Fibroblast of the aortic adventitia (primary cell): Measurements from ENCODE around the gene SLC8A3. TPM values are rescaled to one million over a fixed set of nuclear protein-coding genes. Genes with fewer than 3 reads are reported as not detected.

Source experiments
- DNase-seq: peaks from one replicate; pipeline ENCODE4 v3.0.0-alpha.2; 2010; ENCODE audit warnings: low read depth
- H3K4me3 ChIP-seq: 2 replicates; pipeline ENCODE4 v1.5.1; 2011; ENCODE audit warnings: low read depth, mild to moderate bottlenecking, control low read depth, low read length, moderate library complexity
- total RNA-seq: library from RNA; depleted of rRNA; stranded (reverse); fragments of >200 nt; gene quantifications from 2 replicates; pipeline ENCODE4 v1.2.3, GENCODE V29; 2012; ENCODE audit warnings: low replicate concordance
- TF ChIP-seq, protein P1 (sequence below): IDR thresholded peaks from 2 replicates; pipeline ENCODE4 v1.5.1; 2011; ENCODE audit warnings: mild to moderate bottlenecking, low read length, control low read depth, inconsistent platforms; ENCODE audit not compliant: insufficient read depth

SLC8A3 gene
- total RNA-seq, 1 donor, result not detected

DNA sequence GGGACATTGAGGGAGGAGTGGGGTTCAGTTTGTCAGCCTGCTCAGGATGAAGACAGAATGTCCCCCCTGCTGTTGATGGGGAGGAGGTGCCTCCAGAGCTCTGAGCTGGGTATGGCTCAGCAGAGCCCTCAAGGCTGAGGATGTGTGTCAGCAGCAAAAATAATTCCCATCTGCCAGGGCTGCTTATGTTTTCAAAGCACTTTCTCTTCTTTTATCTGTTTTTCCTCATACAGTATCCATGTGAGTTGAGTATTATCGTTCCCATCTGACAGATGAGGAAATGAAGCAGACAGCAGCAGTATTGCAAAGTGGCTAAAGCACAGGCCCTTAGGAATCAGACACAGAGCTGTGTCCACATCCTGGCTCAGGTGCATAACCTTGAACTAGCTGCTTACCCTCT is 94.1 kb downstream of the SLC8A3 start:
- DNase-seq, result no peak
- no peak overlapping the region for H3K4me3 ChIP-seq
- TF ChIP-seq, protein P1, sequence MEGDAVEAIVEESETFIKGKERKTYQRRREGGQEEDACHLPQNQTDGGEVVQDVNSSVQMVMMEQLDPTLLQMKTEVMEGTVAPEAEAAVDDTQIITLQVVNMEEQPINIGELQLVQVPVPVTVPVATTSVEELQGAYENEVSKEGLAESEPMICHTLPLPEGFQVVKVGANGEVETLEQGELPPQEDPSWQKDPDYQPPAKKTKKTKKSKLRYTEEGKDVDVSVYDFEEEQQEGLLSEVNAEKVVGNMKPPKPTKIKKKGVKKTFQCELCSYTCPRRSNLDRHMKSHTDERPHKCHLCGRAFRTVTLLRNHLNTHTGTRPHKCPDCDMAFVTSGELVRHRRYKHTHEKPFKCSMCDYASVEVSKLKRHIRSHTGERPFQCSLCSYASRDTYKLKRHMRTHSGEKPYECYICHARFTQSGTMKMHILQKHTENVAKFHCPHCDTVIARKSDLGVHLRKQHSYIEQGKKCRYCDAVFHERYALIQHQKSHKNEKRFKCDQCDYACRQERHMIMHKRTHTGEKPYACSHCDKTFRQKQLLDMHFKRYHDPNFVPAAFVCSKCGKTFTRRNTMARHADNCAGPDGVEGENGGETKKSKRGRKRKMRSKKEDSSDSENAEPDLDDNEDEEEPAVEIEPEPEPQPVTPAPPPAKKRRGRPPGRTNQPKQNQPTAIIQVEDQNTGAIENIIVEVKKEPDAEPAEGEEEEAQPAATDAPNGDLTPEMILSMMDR, result no peak

DNA sequence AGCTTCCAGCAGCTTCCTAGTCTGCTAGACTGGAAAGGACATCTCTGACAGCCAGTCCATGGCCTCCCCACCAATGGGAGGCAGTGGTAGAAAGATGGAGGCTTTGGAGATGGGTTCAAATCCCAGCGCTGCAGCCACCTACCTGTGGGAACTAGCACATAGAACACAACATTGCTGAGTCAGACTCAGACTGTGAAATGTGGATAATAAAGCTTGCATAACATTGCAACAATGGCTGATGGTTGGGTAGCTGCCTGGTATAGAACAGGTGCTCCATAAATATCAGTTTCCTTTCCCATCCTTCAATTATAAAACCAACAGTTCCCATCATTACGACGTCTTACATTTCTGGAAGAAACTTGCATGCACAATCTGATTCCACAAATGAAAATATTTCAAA is 94.6 kb downstream of the SLC8A3 start:
- H3K4me3 ChIP-seq, result no peak overlapping the region
- DNase-seq, result no peak
- TF ChIP-seq, protein P1, result no peak

DNA sequence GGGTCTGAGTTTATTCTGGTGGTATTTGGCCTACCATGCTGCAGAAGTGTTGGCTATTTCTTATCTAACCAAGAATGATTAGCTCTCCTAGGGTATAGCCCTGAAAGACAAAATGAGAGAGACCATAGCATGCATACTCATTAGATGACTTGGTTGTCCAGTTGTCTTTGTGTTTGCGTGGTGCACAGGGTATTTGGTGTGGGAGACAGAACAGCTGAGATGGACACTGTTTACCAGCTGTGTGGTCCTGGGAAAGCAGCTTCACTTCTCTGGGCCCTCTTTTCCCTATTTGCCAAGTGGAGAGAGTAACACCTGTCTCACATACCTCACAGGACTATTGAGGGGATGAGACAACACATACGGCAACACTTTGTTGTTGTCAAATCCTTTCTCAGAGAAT is 95.6 kb downstream of the SLC8A3 start:
- TF ChIP-seq, protein P1, result no peak
- no peak for DNase-seq

DNA sequence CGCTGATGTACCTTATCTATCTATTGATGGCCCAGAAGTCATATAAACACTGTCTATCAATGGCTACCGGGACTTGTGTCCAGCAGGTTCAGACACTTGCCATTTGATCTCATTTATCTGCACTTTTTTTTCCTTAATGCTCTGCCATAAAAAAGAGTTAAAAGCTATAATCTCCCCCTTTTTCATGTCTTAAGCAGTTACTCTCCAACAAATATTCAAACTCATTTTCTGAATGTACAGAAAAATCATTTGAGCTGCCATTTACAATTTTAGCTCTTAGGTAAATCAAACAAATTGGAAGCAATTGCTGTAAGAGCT is 101.4 kb downstream of the SLC8A3 start:
- no peak for DNase-seq
- TF ChIP-seq, protein P1, result no peak
- H3K4me3 ChIP-seq, result no peak overlapping the region

More for the DNA sequence above, 95.6 kb downstream of the SLC8A3 start:
- H3K4me3 ChIP-seq, result no peak overlapping the region

DNA sequence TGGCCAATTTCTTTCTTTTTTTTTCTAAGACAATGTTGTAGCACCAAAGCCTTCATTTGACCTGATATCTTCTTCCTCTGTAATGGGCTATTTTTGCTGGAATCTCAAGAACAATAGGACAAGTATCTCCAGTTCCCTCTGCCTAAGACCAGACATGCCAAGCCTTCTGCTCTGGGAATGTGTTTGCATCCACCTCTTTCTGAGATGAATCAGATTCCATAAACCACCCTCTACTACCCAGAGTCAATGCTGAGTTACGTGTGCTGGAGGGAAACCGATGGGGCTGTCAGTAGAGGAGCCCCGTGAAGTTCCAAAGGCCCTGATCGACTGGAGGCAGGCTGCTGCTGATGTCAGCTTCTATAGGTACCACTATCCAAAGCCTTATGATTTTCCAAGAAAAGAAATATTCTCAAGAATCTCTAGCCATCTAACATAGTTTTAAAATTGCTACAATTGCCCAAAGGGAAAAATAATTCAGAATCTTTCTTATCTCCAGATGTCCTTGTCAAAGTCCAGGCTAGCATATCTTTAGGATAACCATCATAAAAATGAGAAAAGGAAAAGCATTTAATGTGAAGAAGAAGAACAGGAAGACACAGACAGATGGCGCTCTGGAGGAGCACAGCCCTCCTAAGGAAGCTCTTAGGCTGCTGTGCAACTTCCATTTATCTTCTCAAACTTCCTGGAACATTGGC is 101.9 kb downstream of the SLC8A3 start:
- TF ChIP-seq, protein P1, result peak; percentile 65
- no peak overlapping the region for H3K4me3 ChIP-seq
- peak; percentile 65 for DNase-seq

DNA sequence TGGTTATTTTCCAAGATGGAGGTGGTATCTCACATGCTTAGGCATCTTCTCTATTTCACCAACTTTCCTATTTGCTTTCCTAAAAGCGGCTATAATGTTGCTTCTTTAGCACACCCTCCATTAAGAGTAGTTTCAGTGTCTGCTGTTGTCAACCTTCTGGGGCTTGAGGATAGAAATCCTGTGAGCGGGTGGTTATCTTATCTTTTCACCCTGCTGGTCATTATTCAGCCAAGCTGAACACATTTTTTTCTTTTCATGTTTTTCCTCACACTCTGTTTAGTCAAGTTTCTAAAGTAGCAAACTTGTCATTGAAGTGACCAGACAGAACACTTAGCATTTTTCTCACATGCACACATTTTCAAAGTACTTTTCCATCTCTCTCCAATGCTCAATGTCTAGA is 104.5 kb downstream of the SLC8A3 start:
- no peak for DNase-seq
- H3K4me3 ChIP-seq, result no peak overlapping the region
- TF ChIP-seq, protein P1, result no peak

DNA sequence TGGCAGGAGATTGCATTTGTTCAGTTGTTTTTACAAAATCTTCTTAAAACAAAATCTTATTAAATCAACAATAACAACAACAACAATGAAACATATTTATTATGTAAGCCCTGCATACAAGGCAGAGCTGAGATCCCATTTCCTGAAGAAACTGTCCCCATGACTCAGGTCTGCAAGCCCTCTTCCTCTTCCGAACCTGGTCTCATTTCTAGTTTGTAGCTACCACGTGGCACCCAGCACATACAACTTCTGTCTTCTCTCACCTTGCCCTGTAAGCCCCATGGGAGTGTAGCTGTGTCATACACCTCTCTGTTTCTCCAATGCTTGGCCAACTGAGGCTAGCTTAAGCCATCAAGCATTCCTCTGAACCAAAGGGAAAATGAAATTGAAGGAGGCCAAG is 106.4 kb downstream of the SLC8A3 start:
- TF ChIP-seq, protein P1, result no peak
- H3K4me3 ChIP-seq, result no peak overlapping the region
- no peak for DNase-seq
